Neuron (in vitro differentiated cells): ENCODE data around the gene SAMD13.

Source experiments
- H2AFZ ChIP-seq: one replicate; pipeline ENCODE4 v1.6.1; 2013; ENCODE audit warnings: low read depth, mild to moderate bottlenecking, inconsistent platforms, low read length, moderate library complexity
- H3K27me3 ChIP-seq: one replicate; pipeline ENCODE4 v1.6.1; 2013; ENCODE audit warnings: low read length; ENCODE audit not compliant: insufficient read depth
- H3K36me3 ChIP-seq: one replicate; pipeline ENCODE4 v1.6.1; 2013; ENCODE audit warnings: low read length; ENCODE audit not compliant: insufficient read depth
- H3K4me1 ChIP-seq: one replicate; pipeline ENCODE4 v1.6.1; 2013; ENCODE audit warnings: low read length; ENCODE audit not compliant: insufficient read depth
- H3K4me3 ChIP-seq: 2 replicates; pipeline ENCODE4 v1.5.1; 2013; ENCODE audit warnings: mild to moderate bottlenecking, low read length, moderate library complexity
- H3K9me3 ChIP-seq: one replicate; pipeline ENCODE4 v1.6.1; 2013; ENCODE audit warnings: low read length

Gene SAMD13

DNA sequence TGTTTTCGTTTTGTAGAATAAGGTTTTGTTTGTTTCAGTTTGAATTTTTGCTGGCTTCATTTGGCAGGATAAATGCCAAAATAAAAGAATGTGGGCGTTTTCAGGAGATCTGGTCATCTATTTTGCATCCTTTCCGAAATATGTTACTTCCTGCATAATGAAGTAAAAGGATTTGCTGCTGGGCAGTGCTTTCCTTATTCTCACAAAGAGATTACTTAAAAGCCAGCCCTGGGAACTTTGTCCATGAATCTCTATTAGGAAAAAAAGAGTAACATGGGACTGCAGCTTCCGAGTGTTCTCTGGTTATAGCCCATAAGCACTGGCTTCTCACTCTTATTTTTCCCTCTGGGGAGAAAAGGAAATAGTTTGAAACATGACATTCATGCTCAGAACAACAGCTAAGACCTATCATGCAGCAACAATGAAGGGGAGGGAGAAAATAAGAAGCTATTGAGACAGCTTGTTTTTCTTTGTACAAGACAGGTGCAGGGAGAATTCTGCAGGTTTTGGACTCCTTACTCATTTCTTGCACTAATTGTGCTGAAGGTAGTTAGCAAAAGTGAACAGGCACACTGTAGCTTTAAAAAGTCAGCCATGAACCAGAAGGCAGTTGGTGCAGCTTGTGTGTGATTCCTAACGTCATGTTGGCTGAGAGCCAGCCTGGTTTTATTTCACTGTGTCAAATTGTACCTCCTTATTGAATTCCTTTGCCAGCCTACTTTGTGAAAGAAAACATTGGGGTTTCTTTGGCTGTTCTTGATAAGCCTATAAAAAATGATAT lies at the start of gene SAMD13:
Gene SAMD13 (plus strand): TSS at position 705 of the 781 bp plus-strand sequence. CDS start 1,527 bp downstream, outside the sequence.
- Histone ChIP-seq H3K36me3 (no peaks in the 10 kb centered on the region), H3K4me1 (peaks cover 25% of the 10 kb centered on the region), H3K9me3 (no peaks in the 10 kb centered on the region), H3K4me3 (peak within 1 kb of the TSS; percentile 28), H3K27me3 (no peaks in the 10 kb centered on the region), H2AFZ (peak within 1 kb of the TSS; percentile 98)

- Histone ChIP-seq H3K36me3 (no peaks in the 10 kb centered on the region), H2AFZ (no peak overlapping the region), H3K9me3 (no peaks in the 10 kb centered on the region), H3K4me3 (no peak overlapping the region), H3K27me3 (no peaks in the 10 kb centered on the region), H3K4me1 (no peaks in the 10 kb centered on the region)
Observed at GRCh38 chr1:84253036-84253435, 48.5 kb upstream of the SAMD13 start.

GRCh38 chr1:84253891-84254290 lies 47.6 kb upstream of the SAMD13 start:
- H3K36me3 ChIP-seq = no peaks in the 10 kb centered on the region
- no peaks in the 10 kb centered on the region for H3K4me1 ChIP-seq
- no peak overlapping the region for H3K4me3 ChIP-seq
- no peaks in the 10 kb centered on the region for H3K27me3 ChIP-seq
- peak overlapping the region; percentile 7 for H2AFZ ChIP-seq
- H3K9me3 ChIP-seq = no peaks in the 10 kb centered on the region

GRCh38 chr1:84254703-84255238 lies 46.7 kb upstream of the SAMD13 start:
- Histone ChIP-seq H3K4me3 (no peak overlapping the region), H3K27me3 (peaks cover under 1% of the 10 kb centered on the region), H3K4me1 (no peaks in the 10 kb centered on the region)

DNA sequence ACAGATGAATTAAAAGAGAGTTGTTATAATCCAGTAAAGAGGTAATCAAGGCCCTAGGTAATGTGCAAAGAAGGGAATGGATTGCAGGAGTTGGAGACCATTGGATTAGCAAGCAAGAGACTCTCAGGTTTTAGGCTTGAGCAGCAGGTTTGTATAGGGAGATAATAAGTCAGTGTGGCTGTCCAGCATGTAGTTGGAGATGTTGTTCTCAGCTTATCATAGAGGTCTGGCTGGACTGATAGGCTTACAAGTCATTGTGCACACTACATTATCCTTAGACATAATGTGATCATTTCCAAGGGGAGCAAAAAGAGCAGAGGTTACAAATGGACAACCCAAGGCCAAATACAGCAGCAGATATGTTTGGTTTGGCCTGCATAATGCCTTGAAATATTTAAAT lies 45.9 kb upstream of the SAMD13 start:
- no peaks in the 10 kb centered on the region for H3K9me3 ChIP-seq
- no peak overlapping the region for H2AFZ ChIP-seq
- no peaks in the 10 kb centered on the region for H3K4me1 ChIP-seq
- H3K27me3 ChIP-seq = peaks cover 2% of the 10 kb centered on the region
- H3K4me3 ChIP-seq = no peak overlapping the region
- H3K36me3 ChIP-seq = no peaks in the 10 kb centered on the region

More at GRCh38 chr1:84254703-84255238, 46.7 kb upstream of the SAMD13 start:
- H3K36me3 ChIP-seq = no peaks in the 10 kb centered on the region
- no peaks in the 10 kb centered on the region for H3K9me3 ChIP-seq
- H2AFZ ChIP-seq = peak overlapping the region; percentile 7

- peaks cover 2% of the 10 kb centered on the region for H3K27me3 ChIP-seq
- no peak overlapping the region for H3K4me3 ChIP-seq
Observed at GRCh38 chr1:84257617-84258016, 43.9 kb upstream of the SAMD13 start.

DNA sequence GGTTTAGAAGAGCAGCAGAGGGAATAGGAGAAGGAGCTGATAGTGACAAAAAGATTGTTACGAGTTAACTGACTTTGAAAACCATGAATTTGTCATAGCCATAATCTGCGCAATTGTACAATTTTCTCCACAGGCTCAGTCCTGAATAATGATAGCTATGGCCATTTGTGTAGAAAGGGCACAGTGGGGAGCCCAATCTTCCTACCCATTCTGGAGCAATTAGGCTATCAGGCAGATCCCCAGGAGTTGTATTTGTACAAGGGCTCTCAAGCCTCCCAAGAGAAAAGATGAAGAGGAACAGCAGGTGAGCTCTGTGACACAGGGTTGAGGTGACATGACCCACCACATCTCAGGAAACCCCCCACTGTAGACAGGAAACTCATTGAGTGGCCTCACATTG lies 42.1 kb upstream of the SAMD13 start:
- Histone ChIP-seq H3K4me3 (no peak overlapping the region), H3K27me3 (peaks cover 2% of the 10 kb centered on the region), H3K9me3 (no peaks in the 10 kb centered on the region), H3K4me1 (no peaks in the 10 kb centered on the region), H3K36me3 (no peaks in the 10 kb centered on the region), H2AFZ (no peak overlapping the region)

More at GRCh38 chr1:84257617-84258016, 43.9 kb upstream of the SAMD13 start:
- Histone ChIP-seq H3K4me1 (no peaks in the 10 kb centered on the region), H3K36me3 (no peaks in the 10 kb centered on the region), H2AFZ (no peak overlapping the region), H3K9me3 (no peaks in the 10 kb centered on the region)

DNA sequence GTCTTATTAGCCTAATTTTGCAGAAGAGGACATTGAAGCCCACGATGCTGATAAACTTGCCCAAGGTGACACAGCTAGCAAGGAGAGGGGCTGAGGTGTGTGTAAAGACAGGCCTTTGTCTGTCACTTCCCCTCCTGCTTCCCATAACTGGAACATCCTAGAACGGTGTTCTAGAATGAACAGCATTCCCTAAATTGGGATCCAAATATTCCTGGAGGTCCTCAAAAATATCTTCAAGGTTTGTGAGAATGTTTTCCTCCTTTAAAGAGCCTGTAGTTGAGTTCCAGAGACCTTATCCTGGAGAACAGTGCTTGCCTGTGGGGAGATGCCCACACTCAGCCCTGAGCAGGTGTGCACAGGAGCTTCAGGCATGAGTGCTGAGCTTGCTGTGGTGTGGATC lies 41.5 kb upstream of the SAMD13 start:
- no peaks in the 10 kb centered on the region for H3K4me1 ChIP-seq
- H3K9me3 ChIP-seq = no peaks in the 10 kb centered on the region
- no peaks in the 10 kb centered on the region for H3K36me3 ChIP-seq
- H3K27me3 ChIP-seq = peaks cover 2% of the 10 kb centered on the region
- no peak overlapping the region for H3K4me3 ChIP-seq
- no peak overlapping the region for H2AFZ ChIP-seq

DNA sequence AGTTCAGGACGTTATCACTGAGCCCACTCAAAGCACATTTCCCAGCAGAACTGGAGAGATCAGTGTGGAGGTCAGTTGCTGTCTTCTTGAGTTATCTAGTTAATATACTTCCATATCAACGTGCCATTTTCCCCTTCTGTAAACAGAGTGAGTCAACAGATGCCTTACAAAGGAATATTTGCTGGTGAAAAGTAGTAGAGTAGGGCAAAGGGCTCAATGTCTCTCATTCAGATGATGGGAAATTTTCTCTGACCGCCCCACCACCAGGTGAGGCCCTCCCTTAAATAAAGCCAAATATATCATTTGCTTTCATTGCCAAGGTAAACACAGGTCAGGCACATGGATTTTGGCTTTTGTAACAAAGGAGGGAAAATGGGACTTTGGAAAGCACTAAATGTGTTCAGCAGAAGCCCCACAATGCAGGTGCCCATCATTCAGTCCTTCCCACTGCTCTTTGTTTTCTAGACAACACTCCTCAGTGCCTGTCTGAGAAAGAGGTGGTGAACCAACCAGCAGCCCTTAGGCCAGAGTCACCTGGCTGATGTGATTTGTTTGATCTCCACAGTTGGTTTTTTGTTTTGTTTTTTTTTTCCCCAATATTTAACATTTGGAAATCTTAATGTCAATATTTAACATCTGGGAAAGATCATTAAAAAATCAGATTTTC lies 40.5 kb upstream of the SAMD13 start:
- peaks cover 2% of the 10 kb centered on the region for H3K27me3 ChIP-seq
- H3K4me1 ChIP-seq = no peaks in the 10 kb centered on the region
- H3K4me3 ChIP-seq = no peak overlapping the region
- H2AFZ ChIP-seq = no peak overlapping the region
- H3K36me3 ChIP-seq = no peaks in the 10 kb centered on the region
- no peaks in the 10 kb centered on the region for H3K9me3 ChIP-seq

DNA sequence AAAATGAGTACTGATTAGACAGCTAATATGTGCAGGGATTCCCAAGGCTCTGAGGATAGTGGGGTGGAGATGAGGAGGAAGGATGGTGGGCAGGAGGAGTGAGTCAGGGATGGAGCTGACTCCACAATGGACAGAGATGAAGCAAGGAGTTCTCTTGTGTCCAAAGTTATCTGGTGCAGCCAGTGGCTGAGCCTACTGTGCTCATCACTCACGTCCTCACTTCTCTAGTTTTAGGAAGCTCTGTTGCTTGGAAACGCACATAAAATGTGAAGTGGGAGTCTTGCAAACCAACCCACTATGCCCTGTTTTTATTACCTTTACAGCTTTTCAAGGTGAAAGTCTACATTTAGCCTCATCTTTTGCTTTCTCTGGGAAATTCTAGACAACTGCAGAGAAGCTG lies 36.5 kb upstream of the SAMD13 start:
- Histone ChIP-seq H3K9me3 (no peaks in the 10 kb centered on the region), H3K4me1 (no peaks in the 10 kb centered on the region), H2AFZ (no peak overlapping the region), H3K36me3 (no peaks in the 10 kb centered on the region), H3K4me3 (no peak overlapping the region), H3K27me3 (no peaks in the 10 kb centered on the region)

DNA sequence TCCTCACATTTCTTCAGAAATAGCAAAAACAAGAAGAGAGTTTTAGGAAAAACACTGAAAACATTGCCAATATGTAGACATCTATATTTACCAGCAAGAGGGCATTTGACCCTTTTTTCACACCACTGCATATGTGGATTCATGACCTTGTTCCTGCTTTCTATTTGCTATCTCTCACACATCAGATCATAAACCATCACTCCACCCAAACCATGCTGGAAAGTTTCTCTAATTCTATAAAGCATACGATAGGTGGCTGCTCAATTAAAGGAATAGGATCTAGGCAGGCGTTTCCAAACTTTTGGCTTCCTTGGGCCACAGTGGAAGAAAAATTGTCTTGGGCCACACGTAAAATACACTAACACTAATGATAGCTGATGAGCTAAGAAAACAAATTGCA lies 35.6 kb upstream of the SAMD13 start:
- Histone ChIP-seq H3K4me1 (no peaks in the 10 kb centered on the region), H2AFZ (no peak overlapping the region), H3K4me3 (no peak overlapping the region), H3K27me3 (no peaks in the 10 kb centered on the region), H3K9me3 (no peaks in the 10 kb centered on the region), H3K36me3 (no peaks in the 10 kb centered on the region)

GRCh38 chr1:84266748-84267147 lies 34.8 kb upstream of the SAMD13 start:
- no peaks in the 10 kb centered on the region for H3K27me3 ChIP-seq
- H3K36me3 ChIP-seq = no peaks in the 10 kb centered on the region
- no peaks in the 10 kb centered on the region for H3K9me3 ChIP-seq

DNA sequence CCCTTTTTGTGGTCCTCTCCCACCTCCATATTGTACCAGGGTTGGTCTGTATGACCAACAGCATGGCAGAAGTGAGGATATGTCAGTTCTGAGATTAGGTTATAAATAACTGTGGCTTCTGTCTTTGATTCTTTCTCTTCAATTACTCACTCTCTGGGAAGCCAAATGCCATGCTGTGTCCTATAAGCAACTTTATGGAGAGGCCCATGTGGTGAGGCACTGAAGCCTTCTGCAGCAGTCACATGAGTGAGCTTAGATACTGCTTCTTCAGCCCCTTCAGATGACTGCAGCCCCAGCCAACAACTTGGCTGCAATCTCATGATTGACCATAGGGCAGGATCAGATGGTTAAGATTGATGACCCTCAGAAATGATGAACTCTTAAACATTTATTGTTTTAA lies 34.0 kb upstream of the SAMD13 start:
- H3K27me3 ChIP-seq = no peaks in the 10 kb centered on the region
- no peak overlapping the region for H2AFZ ChIP-seq
- peaks cover 3% of the 10 kb centered on the region for H3K4me1 ChIP-seq
- H3K36me3 ChIP-seq = no peaks in the 10 kb centered on the region
- H3K9me3 ChIP-seq = no peaks in the 10 kb centered on the region
- H3K4me3 ChIP-seq = no peak overlapping the region

More at GRCh38 chr1:84266748-84267147, 34.8 kb upstream of the SAMD13 start:
- H3K4me3 ChIP-seq = no peak overlapping the region
- peaks cover 3% of the 10 kb centered on the region for H3K4me1 ChIP-seq
- no peak overlapping the region for H2AFZ ChIP-seq
